Measurements from ENCODE around the gene ZNF524. TPM values are rescaled to one million over a fixed set of nuclear protein-coding genes. Genes with fewer than 3 reads are reported as not detected.

Gene ZNF524
- total RNA-seq, 2 experiments from 2014 or later: 9.2 to 21.6 TPM

GRCh38 chr19:55614711-55615542, 14.8 kb downstream of the ZNF524 start:
- no peak for DNase-seq (ENCODE audit: low spot score)
- Histone ChIP-seq H3K4me3 (ENCODE audit: low read depth, low read length, poor library complexity, severe bottlenecking) (no peak overlapping the region), H3K79me2 (ENCODE audit: insufficient read depth, low read depth, low read length) (no peaks in the 10 kb centered on the region), H3K9me2 (ENCODE audit: insufficient read depth, low read length) (no peaks in the 10 kb centered on the region), H3K4me2 (ENCODE audit: low read length) (no peak overlapping the region), H3K27ac (ENCODE audit: low read depth, low read length, poor library complexity, severe bottlenecking) (no peak overlapping the region), H2AFZ (ENCODE audit: low read length) (no peak overlapping the region), H3K9me3 (ENCODE audit: low read length) (no peaks in the 10 kb centered on the region), H3K4me1 (ENCODE audit: insufficient read depth, low read length, poor library complexity, severe bottlenecking) (no peaks in the 10 kb centered on the region), H4K20me1 (ENCODE audit: insufficient read depth, low read length) (no peaks in the 10 kb centered on the region), H3K36me3 (ENCODE audit: insufficient read depth, low read length) (peaks cover 39% of the 10 kb centered on the region)
- no TSS peak for BruUV-seq (replicated peaks)
- ChIA-PET POLR2A (no interaction called here), CTCF (ENCODE audit: unreplicated experiment) (no interaction called here)
- intact Hi-C loops (cut with micrococcal nuclease; ENCODE audit: unreplicated experiment): no loop called here
- TF ChIP-seq, protein P1, sequence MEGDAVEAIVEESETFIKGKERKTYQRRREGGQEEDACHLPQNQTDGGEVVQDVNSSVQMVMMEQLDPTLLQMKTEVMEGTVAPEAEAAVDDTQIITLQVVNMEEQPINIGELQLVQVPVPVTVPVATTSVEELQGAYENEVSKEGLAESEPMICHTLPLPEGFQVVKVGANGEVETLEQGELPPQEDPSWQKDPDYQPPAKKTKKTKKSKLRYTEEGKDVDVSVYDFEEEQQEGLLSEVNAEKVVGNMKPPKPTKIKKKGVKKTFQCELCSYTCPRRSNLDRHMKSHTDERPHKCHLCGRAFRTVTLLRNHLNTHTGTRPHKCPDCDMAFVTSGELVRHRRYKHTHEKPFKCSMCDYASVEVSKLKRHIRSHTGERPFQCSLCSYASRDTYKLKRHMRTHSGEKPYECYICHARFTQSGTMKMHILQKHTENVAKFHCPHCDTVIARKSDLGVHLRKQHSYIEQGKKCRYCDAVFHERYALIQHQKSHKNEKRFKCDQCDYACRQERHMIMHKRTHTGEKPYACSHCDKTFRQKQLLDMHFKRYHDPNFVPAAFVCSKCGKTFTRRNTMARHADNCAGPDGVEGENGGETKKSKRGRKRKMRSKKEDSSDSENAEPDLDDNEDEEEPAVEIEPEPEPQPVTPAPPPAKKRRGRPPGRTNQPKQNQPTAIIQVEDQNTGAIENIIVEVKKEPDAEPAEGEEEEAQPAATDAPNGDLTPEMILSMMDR (conservative IDR thresholded peaks at IDR 0.05; ENCODE audit: low read length): no peak
- TF ChIP-seq EZH2phosphoT487 (IDR thresholded peaks at IDR 0.05; ENCODE audit: borderline replicate concordance, low read depth, low read length): no peak

DNA sequence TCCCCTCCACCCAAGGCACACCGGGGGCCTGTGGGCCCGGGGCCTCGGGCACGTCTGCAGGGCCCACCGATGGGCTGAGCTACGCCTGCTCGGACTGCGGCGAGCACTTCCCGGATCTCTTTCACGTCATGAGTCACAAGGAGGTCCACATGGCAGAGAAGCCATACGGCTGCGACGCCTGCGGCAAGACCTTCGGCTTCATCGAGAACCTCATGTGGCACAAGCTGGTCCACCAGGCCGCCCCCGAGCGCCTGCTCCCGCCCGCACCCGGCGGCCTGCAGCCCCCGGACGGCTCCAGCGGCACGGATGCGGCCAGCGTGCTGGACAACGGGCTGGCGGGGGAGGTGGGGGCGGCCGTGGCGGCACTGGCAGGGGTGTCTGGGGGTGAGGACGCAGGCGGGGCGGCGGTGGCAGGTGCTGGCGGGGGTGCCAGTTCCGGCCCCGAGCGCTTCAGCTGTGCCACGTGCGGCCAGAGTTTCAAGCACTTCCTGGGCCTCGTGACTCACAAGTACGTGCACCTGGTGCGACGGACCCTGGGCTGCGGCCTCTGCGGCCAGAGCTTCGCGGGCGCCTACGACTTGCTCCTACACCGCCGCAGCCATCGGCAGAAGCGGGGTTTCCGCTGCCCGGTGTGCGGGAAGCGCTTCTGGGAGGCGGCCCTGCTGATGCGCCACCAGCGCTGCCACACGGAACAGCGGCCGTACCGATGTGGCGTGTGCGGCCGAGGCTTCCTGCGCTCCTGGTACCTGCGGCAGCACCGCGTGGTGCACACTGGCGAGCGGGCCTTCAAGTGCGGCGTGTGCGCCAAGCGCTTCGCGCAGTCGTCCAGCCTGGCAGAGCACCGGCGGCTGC, 15.7 kb downstream of the ZNF524 start:
- no peaks in the 10 kb centered on the region for H4K20me1 ChIP-seq (ENCODE audit: insufficient read depth, low read length)
- CTCF ChIA-PET (ENCODE audit: unreplicated experiment): no interaction called here

More for the DNA sequence above, 15.7 kb downstream of the ZNF524 start:
- H3K4me3 ChIP-seq (ENCODE audit: low read depth, low read length, poor library complexity, severe bottlenecking): no peak overlapping the region
- H3K27ac ChIP-seq (ENCODE audit: low read depth, low read length, poor library complexity, severe bottlenecking): no peak overlapping the region
- H2AFZ ChIP-seq (ENCODE audit: low read length): no peak overlapping the region
- no peaks in the 10 kb centered on the region for H3K4me1 ChIP-seq (ENCODE audit: insufficient read depth, low read length, poor library complexity, severe bottlenecking)
- H3K9me2 ChIP-seq (ENCODE audit: insufficient read depth, low read length): no peaks in the 10 kb centered on the region
- no TSS peak for BruUV-seq (replicated peaks)
- TF ChIP-seq, protein P1 (conservative IDR thresholded peaks at IDR 0.05; ENCODE audit: low read length): no peak
- TF ChIP-seq EZH2phosphoT487 (IDR thresholded peaks at IDR 0.05; ENCODE audit: borderline replicate concordance, low read depth, low read length): no peak
- no peaks in the 10 kb centered on the region for H3K79me2 ChIP-seq (ENCODE audit: insufficient read depth, low read depth, low read length)
- intact Hi-C loops (cut with micrococcal nuclease; ENCODE audit: unreplicated experiment): no loop called here
- H3K9me3 ChIP-seq (ENCODE audit: low read length): no peaks in the 10 kb centered on the region
- H3K36me3 ChIP-seq (ENCODE audit: insufficient read depth, low read length): peaks cover 40% of the 10 kb centered on the region
- H3K4me2 ChIP-seq (ENCODE audit: low read length): no peak overlapping the region
- DNase-seq (ENCODE audit: low spot score): no peak
- POLR2A ChIA-PET: no interaction called here

All from OCI-LY7 (cell line).